CD14-positive monocyte (primary cell): ENCODE data around the gene FGFR2. TPM values are rescaled to one million over a fixed set of nuclear protein-coding genes. Genes with fewer than 3 reads are reported as not detected.
A peak's percentile ranks its signal among the peaks of the same experiment; 100 is the strongest.

Experiments used
- DNase-seq, 3 donors: peaks; one replicate each; pipeline ENCODE4 v3.0.0-alpha.2; 2011 to 2022
- H2AFZ ChIP-seq: 2 replicates; pipeline ENCODE4 v1.6.0; 2012; ENCODE audit warnings: mild to moderate bottlenecking, low read depth, low read length, inconsistent platforms; ENCODE audit not compliant: insufficient read depth, poor library complexity, severe bottlenecking
- H3K27ac ChIP-seq, 2 donors: 1 replicate in 1 of 2; 2 replicates in 1 of 2; pipeline ENCODE4 v1.5.1; 2012 to 2013; ENCODE audit warnings: low read length in 2 of 2, control low read depth in 1 of 2, inconsistent platforms in 1 of 2, low read depth in 1 of 2, mild to moderate bottlenecking in 1 of 2
- H3K27me3 ChIP-seq, 2 donors: one replicate each; pipeline versions ENCODE4 v1.6.0 to v1.6.1; 2011 to 2013; ENCODE audit warnings: low read length in 2 of 2; ENCODE audit not compliant: control insufficient read depth in 2 of 2, insufficient read depth in 2 of 2
- H3K36me3 ChIP-seq, 2 donors: replicated peaks in 1 of 2; 1 replicate in 1 of 2; 2 replicates in 1 of 2; pipeline versions ENCODE4 v1.5.1 to v1.6.1; 2012 to 2013; ENCODE audit warnings: low read length in 2 of 2, control low read depth in 1 of 2, inconsistent platforms in 1 of 2, mild to moderate bottlenecking in 1 of 2; ENCODE audit not compliant: insufficient read depth in 2 of 2, control insufficient read depth in 1 of 2
- H3K4me1 ChIP-seq, 2 donors: 1 replicate in 1 of 2; 2 replicates in 1 of 2; pipeline versions ENCODE4 v1.5.1 to v1.6.1; 2012 to 2013; ENCODE audit warnings: low read length in 2 of 2, control low read depth in 1 of 2, inconsistent platforms in 1 of 2, mild to moderate bottlenecking in 1 of 2, moderate library complexity in 1 of 2; ENCODE audit not compliant: insufficient read depth in 2 of 2, control insufficient read depth in 1 of 2
- H3K4me2 ChIP-seq: replicated peaks from 2 replicates; pipeline ENCODE3; 2012; ENCODE audit warnings: low read length, moderate library complexity, mild to moderate bottlenecking; ENCODE audit not compliant: poor library complexity, severe bottlenecking; ENCODE audit errors: extremely low read depth
- H3K4me3 ChIP-seq, 3 experiments: fragments of 200-600 bp in 1 of 3; sonication (generic) in 1 of 3; replicated peaks in 1 of 3; 1 replicate in 2 of 3; 2 replicates in 1 of 3; pipeline ENCODE4 v1.5.1; 2011 to 2013; ENCODE audit warnings: low read length in 3 of 3, mild to moderate bottlenecking in 3 of 3, control low read depth in 2 of 3, low read depth in 2 of 3, inconsistent platforms in 1 of 3, moderate library complexity in 1 of 3
- H3K79me2 ChIP-seq: 2 replicates; pipeline ENCODE4 v1.6.0; 2012; ENCODE audit warnings: mild to moderate bottlenecking, control low read depth, inconsistent platforms, low read length, moderate library complexity; ENCODE audit not compliant: insufficient read depth
- H3K9ac ChIP-seq: 2 replicates; pipeline ENCODE4 v1.6.0; 2017; ENCODE audit warnings: low read length, mild to moderate bottlenecking; ENCODE audit not compliant: insufficient read depth, poor library complexity, severe bottlenecking
- H3K9me3 ChIP-seq, 2 donors: replicated peaks in 1 of 2; 1 replicate in 1 of 2; 2 replicates in 1 of 2; pipeline versions ENCODE4 v1.5.1 to v1.6.1; 2012 to 2013; ENCODE audit warnings: low read length in 2 of 2, control low read depth in 1 of 2; ENCODE audit not compliant: control insufficient read depth in 1 of 2, insufficient read depth in 1 of 2
- H4K20me1 ChIP-seq: 2 replicates; pipeline ENCODE4 v1.6.0; 2012; ENCODE audit warnings: mild to moderate bottlenecking, low read length, control low read depth, moderate library complexity; ENCODE audit not compliant: insufficient read depth
- H3K27ac Mint-ChIP-seq, 7 donors: one replicate each; pipeline ENCODE4 v1.8.0; 2020; ENCODE audit warnings: mild to moderate bottlenecking in 7 of 7, mixed read lengths in 7 of 7, moderate library complexity in 6 of 7, inconsistent platforms in 2 of 7
- H3K27me3 Mint-ChIP-seq, 3 donors: one replicate each; pipeline ENCODE4 v1.8.0; 2021 to 2022; ENCODE audit warnings: low read depth in 3 of 3, mild to moderate bottlenecking in 3 of 3, mixed read lengths in 3 of 3, moderate library complexity in 3 of 3, inconsistent platforms in 1 of 3
- H3K36me3 Mint-ChIP-seq, 2 donors: one replicate each; pipeline ENCODE4 v1.8.0; 2020; ENCODE audit warnings: mixed read lengths in 2 of 2, inconsistent platforms in 1 of 2, mild to moderate bottlenecking in 1 of 2
- H3K4me1 Mint-ChIP-seq: one replicate; pipeline ENCODE4 v1.8.0; 2020; ENCODE audit warnings: mild to moderate bottlenecking, mixed read lengths
- H3K4me3 Mint-ChIP-seq, 2 donors: one replicate each; pipeline ENCODE4 v1.8.0; 2020; ENCODE audit warnings: mild to moderate bottlenecking in 2 of 2, mixed read lengths in 2 of 2, moderate library complexity in 1 of 2
- H3K9me3 Mint-ChIP-seq, 7 donors: one replicate each; pipeline ENCODE4 v1.8.0; 2020 to 2022; ENCODE audit warnings: mixed read lengths in 7 of 7, mild to moderate bottlenecking in 6 of 7, moderate library complexity in 6 of 7, inconsistent platforms in 2 of 7
- WGBS: methylation state at CpG from one replicate; pipeline ENCODE4 v1.1.5; 2013; ENCODE audit warnings: missing lambda C conversion rate; ENCODE audit not compliant: insufficient coverage; 5-methylcytosine and 5-hydroxymethylcytosine counted together
- intact Hi-C, 2 donors: fragments of 100-400 bp; cut with micrococcal nuclease; formaldehyde crosslinking; loops; one replicate each; pipeline versions ENCODE4 v1.15.0 to v1.15.1; 2023
- polyA plus RNA-seq, 3 donors: library from polyadenylated mRNA; depleted of rRNA in 1 of 3; unstranded in 2 of 3; stranded (reverse) in 1 of 3; fragments of 300-500 nt in 2 of 3; fragments of >200 nt in 1 of 3; fragmentation: Illumina TruSeq in 2 of 3; gene quantifications; 1 replicate in 2 of 3; 2 replicates in 1 of 3; pipeline ENCODE4 v1.2.3, GENCODE V29; 2012 to 2021
- TF ChIP-seq, protein P1 (sequence below): fragments of 200-600 bp; IDR thresholded peaks from one replicate; pipeline ENCODE4 v1.8.0; 2022; ENCODE audit warnings: antibody characterized with exemption, mild to moderate bottlenecking

FGFR2 gene
- polyA plus RNA-seq, 3 donors: not detected

DNA sequence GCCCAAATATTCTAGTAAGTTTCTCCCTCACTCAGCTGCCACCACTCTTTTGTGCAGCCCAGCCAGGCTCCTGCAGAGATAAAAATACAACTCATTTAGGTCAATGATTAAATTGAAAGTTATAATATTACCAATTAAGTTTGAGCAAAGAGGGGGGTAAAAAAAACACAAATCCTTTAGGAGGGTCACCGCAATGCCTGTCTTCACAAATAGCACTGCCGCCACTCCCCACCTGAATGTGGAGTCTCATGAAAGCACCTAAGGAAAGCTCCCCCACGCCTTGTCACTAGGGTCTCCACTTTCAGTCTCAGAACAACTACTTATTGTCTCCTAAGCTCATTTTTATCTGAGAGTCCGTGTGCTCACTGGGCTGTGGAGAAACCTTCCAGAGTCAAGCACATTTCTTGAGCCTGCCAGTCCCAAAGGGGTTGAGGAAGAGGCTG, 148.7 kb downstream of the FGFR2 start:
- H3K4me1 ChIP-seq: no peaks in the 10 kb centered on the region
- no peak overlapping the region for H3K9ac ChIP-seq
- intact Hi-C loops: no loop called here
- no peaks in the 10 kb centered on the region for H3K27me3 ChIP-seq
- no peak overlapping the region for H3K27ac ChIP-seq
- H3K9me3 ChIP-seq: no peaks in the 10 kb centered on the region
- H3K27me3 Mint-ChIP-seq: peaks cover 0 to 2% (median 0%) of the 10 kb centered on the region in 3 donors
- no peaks in the 10 kb centered on the region for H3K36me3 Mint-ChIP-seq
- no CpG with 5 or more reads among the region's 4 CpGs for WGBS
- H3K4me1 Mint-ChIP-seq: no peaks in the 10 kb centered on the region
- no peaks in the 10 kb centered on the region for H3K79me2 ChIP-seq
- H3K36me3 ChIP-seq: no peaks in the 10 kb centered on the region
- TF ChIP-seq, protein P1, sequence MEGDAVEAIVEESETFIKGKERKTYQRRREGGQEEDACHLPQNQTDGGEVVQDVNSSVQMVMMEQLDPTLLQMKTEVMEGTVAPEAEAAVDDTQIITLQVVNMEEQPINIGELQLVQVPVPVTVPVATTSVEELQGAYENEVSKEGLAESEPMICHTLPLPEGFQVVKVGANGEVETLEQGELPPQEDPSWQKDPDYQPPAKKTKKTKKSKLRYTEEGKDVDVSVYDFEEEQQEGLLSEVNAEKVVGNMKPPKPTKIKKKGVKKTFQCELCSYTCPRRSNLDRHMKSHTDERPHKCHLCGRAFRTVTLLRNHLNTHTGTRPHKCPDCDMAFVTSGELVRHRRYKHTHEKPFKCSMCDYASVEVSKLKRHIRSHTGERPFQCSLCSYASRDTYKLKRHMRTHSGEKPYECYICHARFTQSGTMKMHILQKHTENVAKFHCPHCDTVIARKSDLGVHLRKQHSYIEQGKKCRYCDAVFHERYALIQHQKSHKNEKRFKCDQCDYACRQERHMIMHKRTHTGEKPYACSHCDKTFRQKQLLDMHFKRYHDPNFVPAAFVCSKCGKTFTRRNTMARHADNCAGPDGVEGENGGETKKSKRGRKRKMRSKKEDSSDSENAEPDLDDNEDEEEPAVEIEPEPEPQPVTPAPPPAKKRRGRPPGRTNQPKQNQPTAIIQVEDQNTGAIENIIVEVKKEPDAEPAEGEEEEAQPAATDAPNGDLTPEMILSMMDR: no peak
- H3K27ac Mint-ChIP-seq: peak overlapping the region in 1 of 7 donors; percentile 80
- DNase-seq: no peak
- H3K4me2 ChIP-seq: no peak overlapping the region
- no peak overlapping the region for H3K4me3 Mint-ChIP-seq
- H2AFZ ChIP-seq: no peak overlapping the region
- H4K20me1 ChIP-seq: no peaks in the 10 kb centered on the region
- no peak overlapping the region for H3K4me3 ChIP-seq
- H3K9me3 Mint-ChIP-seq: peaks cover 0 to 8% (median 1%) of the 10 kb centered on the region in 7 donors

DNA sequence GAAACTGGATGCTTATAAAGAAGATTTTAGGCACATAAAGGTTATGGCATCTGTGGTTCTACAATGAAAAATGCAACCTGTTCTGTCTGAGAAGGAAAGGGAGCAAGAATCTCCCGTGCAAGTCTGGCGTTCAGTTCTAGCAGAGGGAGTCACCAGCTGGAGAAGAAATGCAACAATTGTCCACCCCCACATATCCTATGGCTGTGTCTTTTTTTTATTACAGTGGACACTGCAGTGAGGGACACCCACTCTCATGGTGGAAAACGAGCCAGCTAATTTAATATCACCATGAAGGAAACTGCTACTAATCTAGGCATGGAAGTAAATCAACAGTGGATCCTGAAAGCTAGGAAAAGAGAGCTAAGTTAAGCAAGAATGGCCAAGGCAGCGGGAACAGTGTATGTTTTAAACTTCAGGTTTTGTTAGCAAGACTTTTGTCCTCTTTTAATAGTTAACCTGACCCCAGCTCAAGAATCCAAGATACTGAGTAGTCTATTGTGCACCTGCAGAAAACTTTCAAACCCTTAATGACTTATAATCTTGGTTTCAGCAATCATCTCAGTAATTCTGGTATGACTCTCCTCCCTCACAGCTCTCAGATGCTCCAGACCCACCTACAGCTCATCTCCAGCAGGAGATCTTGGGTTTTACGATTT, 149.3 kb downstream of the FGFR2 start:
- H3K9me3 Mint-ChIP-seq: peaks cover 0 to 8% (median 1%) of the 10 kb centered on the region in 7 donors
- Histone ChIP-seq H3K9ac (no peak overlapping the region), H3K27me3 (no peaks in the 10 kb centered on the region), H3K4me2 (no peak overlapping the region), H3K9me3 (no peaks in the 10 kb centered on the region), H3K36me3 (no peaks in the 10 kb centered on the region), H2AFZ (no peak overlapping the region), H3K4me3 (no peak overlapping the region), H4K20me1 (no peaks in the 10 kb centered on the region), H3K4me1 (no peaks in the 10 kb centered on the region), H3K27ac (no peak overlapping the region), H3K79me2 (no peaks in the 10 kb centered on the region)
- TF ChIP-seq, protein P1: no peak
- no peak overlapping the region for H3K4me3 Mint-ChIP-seq
- no peaks in the 10 kb centered on the region for H3K4me1 Mint-ChIP-seq
- DNase-seq: no peak
- WGBS: 93% methylated on average over 2 of the region's 5 CpGs
- no peak overlapping the region for H3K27ac Mint-ChIP-seq
- intact Hi-C loops: no loop called here
- no peaks in the 10 kb centered on the region for H3K36me3 Mint-ChIP-seq
- H3K27me3 Mint-ChIP-seq: peaks cover 0 to 2% (median 0%) of the 10 kb centered on the region in 3 donors
